ENCODE data around the gene PIBF1.

Gene PIBF1

DNA sequence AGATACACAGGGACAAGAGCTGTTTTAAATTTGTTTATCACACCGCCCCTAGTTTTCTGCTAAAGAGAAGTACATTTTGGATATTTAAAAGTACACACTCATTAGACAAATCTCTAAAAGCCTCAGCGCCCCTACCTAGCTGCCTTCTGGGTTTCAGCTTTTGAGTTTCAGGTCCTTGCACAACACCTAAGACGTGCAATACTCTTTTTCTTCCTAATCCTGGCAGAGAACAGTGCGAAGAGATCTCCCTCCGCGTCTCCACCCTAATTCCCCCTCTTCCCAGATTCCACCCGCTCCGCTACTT lies 276.5 kb downstream of the PIBF1 start:
- Histone ChIP-seq H3K9ac (peak overlapping the region; percentile 18; the same call in 1 of the 2 replicates), H3K4me1 (ENCODE audit: low read depth, poor library complexity, severe bottlenecking) (peaks cover 4% of the 10 kb centered on the region), H4K20me1 (ENCODE audit: insufficient read depth) (no peaks in the 10 kb centered on the region), H3K4me2 (peak overlapping the region; percentile 57; the same call in 1 of the 2 replicates), H3K79me2 (ENCODE audit: insufficient read depth, low read depth) (no peaks in the 10 kb centered on the region), H3K4me3 (IDR thresholded peaks at IDR 0.05; ENCODE audit: insufficient read depth, low read depth, low read length) (no peak overlapping the region), H2AFZ (ENCODE audit: low read depth) (peak overlapping the region; percentile 75), H3K36me3 (ENCODE audit: insufficient read depth) (no peaks in the 10 kb centered on the region), H3K27me3 (ENCODE audit: insufficient read depth, low read depth) (no peaks in the 10 kb centered on the region), H3K27ac (no peak overlapping the region)
- TF ChIP-seq CTCF (conservative IDR thresholded peaks at IDR 0.05; ENCODE audit: low read depth, low read length) = no peak

DNA sequence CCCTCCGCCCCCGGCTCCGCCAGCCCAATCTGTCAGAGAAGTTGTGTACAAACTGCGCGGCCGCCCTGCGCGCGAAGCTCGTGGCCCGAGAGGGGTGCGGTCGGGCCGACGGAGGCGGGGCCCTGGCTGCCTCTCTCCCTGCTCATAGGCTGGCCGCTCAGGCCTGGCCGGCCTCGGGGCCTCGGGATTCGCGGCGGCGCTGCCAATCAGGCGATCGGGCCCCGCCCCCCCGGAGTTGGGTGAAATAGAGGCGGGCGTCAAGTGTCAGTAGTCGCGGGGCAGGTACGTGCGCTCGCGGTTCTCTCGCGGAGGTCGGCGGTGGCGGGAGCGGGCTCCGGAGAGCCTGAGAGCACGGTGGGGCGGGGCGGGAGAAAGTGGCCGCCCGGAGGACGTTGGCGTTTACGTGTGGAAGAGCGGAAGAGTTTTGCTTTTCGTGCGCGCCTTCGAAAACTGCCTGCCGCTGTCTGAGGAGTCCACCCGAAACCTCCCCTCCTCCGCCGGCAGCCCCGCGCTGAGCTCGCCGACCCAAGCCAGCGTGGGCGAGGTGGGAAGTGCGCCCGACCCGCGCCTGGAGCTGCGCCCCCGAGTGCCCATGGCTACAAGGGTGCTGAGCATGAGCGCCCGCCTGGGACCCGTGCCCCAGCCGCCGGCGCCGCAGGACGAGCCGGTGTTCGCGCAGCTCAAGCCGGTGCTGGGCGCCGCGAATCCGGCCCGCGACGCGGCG lies 277.0 kb downstream of the PIBF1 start, which contains the start of gene KLF5:
Gene KLF5, plus strand, starts transcription at position 270 of the 724 bp plus-strand sequence. Its CDS starts 323 bp downstream, at position 593.
- peak within 1 kb of the TSS; percentile 57; the same call in 1 of the 2 replicates for H3K4me2 ChIP-seq
- peak within 1 kb of the TSS; percentile 75 for H2AFZ ChIP-seq (ENCODE audit: low read depth)
- TF ChIP-seq CTCF (conservative IDR thresholded peaks at IDR 0.05; ENCODE audit: low read depth, low read length) = no peak
- H3K27me3 ChIP-seq (ENCODE audit: insufficient read depth, low read depth) = no peaks in the 10 kb centered on the region
- peak within 1 kb of the TSS; percentile 18; the same call in 1 of the 2 replicates for H3K9ac ChIP-seq
- no peak within 1 kb of the TSS for H3K27ac ChIP-seq
- H4K20me1 ChIP-seq (ENCODE audit: insufficient read depth) = no peaks in the 10 kb centered on the region
- H3K4me3 ChIP-seq (IDR thresholded peaks at IDR 0.05; ENCODE audit: insufficient read depth, low read depth, low read length) = no peak within 1 kb of the TSS
- no peaks in the 10 kb centered on the region for H3K79me2 ChIP-seq (ENCODE audit: insufficient read depth, low read depth)
- no peaks in the 10 kb centered on the region for H3K36me3 ChIP-seq (ENCODE audit: insufficient read depth)
- peaks cover 4% of the 10 kb centered on the region for H3K4me1 ChIP-seq (ENCODE audit: low read depth, poor library complexity, severe bottlenecking)

DNA sequence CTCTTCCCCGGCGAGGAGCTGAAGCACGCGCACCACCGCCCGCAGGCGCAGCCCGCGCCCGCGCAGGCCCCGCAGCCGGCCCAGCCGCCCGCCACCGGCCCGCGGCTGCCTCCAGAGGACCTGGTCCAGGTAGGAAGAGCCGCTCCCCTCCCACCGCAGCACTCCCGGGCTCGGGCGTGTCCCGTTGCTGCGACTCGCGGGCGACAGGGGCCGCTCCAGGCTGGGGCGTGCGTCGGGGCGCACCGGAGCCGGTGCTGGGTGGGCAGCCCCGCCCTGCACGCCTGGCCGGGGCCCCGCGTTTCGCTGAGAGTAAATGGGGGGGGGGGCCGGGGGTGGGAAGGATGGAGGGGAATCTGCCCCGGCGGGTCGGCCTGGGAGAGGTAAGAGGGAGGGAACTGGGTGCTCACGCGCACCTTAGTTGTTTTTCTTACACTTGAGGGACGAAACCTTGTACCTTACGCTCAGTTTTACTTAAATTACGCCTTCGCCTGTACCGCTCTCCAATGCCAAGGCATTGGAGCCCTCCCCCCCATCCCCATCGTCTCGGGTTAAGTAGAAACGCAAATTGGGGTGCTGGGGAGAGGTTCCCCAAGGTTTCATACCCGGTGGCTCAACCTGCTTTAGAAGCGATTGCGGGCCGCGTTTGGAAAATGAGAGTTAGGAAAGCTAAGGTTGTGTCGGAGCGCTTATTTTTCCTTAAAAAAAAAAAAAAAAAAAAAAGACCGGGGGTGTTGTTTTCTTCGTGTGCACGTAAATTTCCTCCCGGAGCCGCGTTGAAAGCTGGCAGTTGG lies 277.7 kb downstream of the PIBF1 start:
- H3K79me2 ChIP-seq (ENCODE audit: insufficient read depth, low read depth) = no peaks in the 10 kb centered on the region
- no peaks in the 10 kb centered on the region for H4K20me1 ChIP-seq (ENCODE audit: insufficient read depth)
- no peak overlapping the region for H3K4me2 ChIP-seq
- H3K27me3 ChIP-seq (ENCODE audit: insufficient read depth, low read depth) = no peaks in the 10 kb centered on the region
- no peak for TF ChIP-seq CTCF (conservative IDR thresholded peaks at IDR 0.05; ENCODE audit: low read depth, low read length)
- no peak overlapping the region for H3K27ac ChIP-seq
- no peaks in the 10 kb centered on the region for H3K36me3 ChIP-seq (ENCODE audit: insufficient read depth)
- H3K9ac ChIP-seq = no peak overlapping the region; the same call in 1 of the 2 replicates
- H3K4me1 ChIP-seq (ENCODE audit: low read depth, poor library complexity, severe bottlenecking) = peaks cover 4% of the 10 kb centered on the region
- no peak overlapping the region for H3K4me3 ChIP-seq (IDR thresholded peaks at IDR 0.05; ENCODE audit: insufficient read depth, low read depth, low read length)
- H2AFZ ChIP-seq (ENCODE audit: low read depth) = no peak overlapping the region

DNA sequence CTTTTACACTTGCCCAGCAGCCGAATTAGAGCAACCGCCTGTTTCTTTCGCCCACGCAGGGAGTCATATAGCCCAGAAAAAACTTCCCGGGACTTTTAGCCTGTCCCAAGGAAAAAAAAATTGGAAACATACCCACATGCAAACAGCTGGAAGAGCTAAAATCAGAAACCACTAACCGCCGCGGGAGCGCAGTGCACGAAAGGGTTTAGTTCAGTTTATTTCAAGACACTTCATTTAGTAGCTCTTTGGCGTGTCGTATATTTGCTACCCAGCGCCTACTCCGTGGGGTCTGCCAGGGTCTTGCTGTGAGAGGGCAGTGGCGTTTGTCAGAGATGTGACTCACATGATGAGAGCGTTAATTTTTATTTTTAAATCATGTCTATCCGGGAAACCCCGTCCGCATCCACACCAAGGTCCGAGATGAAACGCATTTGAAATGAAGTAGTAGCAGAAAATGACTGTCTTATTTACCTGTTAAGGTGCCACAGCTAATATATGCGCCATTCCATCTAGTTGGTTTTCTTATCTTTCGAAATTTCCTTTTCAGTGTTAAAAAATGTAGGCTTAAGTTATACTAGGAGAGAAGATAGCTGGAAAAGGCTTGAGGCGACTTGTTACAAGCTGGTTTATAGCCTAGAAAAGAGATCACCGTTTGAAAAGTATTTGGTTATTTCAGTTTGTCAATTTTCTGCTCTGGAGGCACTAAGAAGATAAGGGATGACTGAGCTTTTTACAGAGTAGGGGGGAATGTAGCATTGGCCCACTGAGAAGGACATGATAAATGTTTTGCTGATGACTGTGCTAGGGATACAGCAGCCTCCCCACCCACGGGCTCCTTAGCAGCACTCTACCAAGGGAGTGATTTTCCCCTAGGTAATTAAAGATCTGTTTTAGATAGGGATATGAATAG lies 278.6 kb downstream of the PIBF1 start:
- Histone ChIP-seq H3K27me3 (ENCODE audit: insufficient read depth, low read depth) (no peaks in the 10 kb centered on the region), H3K36me3 (ENCODE audit: insufficient read depth) (no peaks in the 10 kb centered on the region), H3K4me1 (ENCODE audit: low read depth, poor library complexity, severe bottlenecking) (peaks cover 4% of the 10 kb centered on the region), H3K4me3 (IDR thresholded peaks at IDR 0.05; ENCODE audit: insufficient read depth, low read depth, low read length) (no peak overlapping the region), H3K27ac (no peak overlapping the region), H3K4me2 (0 out of 2 replicates have a peak overlapping the region, but pooled peaks have one; percentile 21), H3K9ac (no peak overlapping the region), H2AFZ (ENCODE audit: low read depth) (no peak overlapping the region), H3K79me2 (ENCODE audit: insufficient read depth, low read depth) (no peaks in the 10 kb centered on the region), H4K20me1 (ENCODE audit: insufficient read depth) (no peaks in the 10 kb centered on the region)
- TF ChIP-seq CTCF (conservative IDR thresholded peaks at IDR 0.05; ENCODE audit: low read depth, low read length) = no peak

Data from KMS-11 (cell line).